ENCODE data around the gene BCAS1.

GRCh38 chr20:54027704-54028103 lies 42.7 kb downstream of the BCAS1 start:
- TF ChIP-seq CTCF (IDR thresholded peaks at IDR 0.05 in 4 of 5, conservative IDR thresholded peaks at IDR 0.05 in 1 of 5) (no peak), POLR2A (IDR thresholded peaks at IDR 0.05) (no peak)
